ENCODE data around the gene ARHGAP32. TPM values are rescaled to one million over a fixed set of nuclear protein-coding genes. Genes with fewer than 3 reads are reported as not detected.
"Not testable (repeated sequence)": the region's sequence is repeated elsewhere in the genome, so short reads cannot be mapped to it uniquely, and the experiment has no call there.

The ARHGAP32 gene
- polyA plus RNA-seq, 4 donors = 17.0 to 19.2 (median 18.0) TPM

DNA sequence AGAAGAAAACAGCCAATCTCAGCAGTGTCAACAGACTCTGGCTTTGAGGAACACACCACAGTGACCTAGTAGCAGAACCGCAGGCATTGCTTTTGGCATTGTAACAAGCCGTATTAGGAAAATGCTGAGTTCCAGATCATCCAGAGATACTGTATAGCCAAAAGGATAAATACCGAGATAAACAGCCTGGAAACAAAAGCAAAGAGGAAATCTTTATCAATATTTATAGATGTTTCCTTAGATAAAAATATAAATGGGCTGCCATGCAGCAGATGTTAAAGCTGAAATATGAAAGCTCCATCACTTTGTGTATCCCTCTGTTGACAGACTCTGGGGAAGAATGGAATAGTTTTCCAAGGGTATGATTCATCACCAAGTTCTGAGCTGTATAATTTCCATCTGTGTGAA is 150.5 kb downstream of the ARHGAP32 start:
- no peak for DNase-seq (ENCODE audit: low read depth in 4 of 4, low spot score in 3 of 4)

DNA sequence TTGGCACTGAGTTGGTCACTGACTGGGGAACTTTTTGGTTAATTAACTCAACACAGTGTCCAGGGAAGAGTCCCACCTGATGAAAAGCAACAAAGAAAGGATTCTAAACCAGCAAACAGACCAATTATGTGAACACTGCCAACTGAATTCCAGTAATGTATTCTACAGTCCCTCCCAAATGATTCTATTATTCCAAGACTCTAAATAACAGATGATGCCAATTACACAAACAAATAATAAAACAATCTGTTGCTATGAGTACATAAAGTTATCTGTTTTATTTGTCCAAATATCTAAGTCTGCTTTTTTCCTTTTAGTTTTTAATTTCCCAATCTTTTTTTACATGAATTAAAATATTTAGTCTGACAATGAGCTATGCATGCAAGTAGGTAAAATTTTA is 151.2 kb downstream of the ARHGAP32 start:
- no peak for DNase-seq (ENCODE audit: low read depth in 4 of 4, low spot score in 3 of 4)

DNA sequence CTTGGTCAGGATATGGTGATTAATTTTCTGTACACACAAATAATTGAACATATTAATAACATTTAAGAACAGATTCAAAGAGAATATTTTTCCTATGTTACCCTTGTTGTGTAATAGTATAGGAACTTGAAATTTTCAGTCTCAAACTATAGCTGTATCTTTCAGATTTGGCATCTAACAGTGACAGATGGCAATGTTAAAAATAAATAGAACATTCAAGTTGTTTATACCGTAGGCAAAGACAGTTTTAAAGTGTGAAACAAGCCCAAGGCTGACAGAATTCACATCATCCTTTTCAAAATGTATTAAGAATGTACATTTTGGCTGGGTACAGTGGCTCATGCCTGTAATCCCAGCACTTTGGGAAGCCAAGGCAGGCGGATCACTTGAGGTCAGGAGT is 156.9 kb downstream of the ARHGAP32 start:
- no peak for DNase-seq (ENCODE audit: low read depth in 4 of 4, low spot score in 3 of 4)

DNA sequence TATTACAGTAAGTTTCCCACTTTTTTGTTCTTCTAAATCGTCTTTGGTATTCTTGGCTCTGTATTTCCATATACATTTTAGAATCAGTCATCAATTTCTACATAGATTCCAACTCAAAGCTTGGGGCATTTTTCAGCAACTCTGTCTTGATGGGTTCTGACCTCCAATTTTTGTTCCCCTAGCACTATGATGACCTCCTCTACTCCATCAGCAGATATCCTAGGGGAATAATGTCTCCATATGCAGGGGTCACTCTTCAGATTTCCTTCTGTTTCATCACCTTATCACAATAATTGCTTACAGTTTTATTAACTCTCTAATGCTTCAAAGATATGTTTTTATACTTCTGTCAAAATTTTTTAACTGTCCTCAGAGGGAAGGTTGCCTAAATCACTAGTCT is 158.1 kb downstream of the ARHGAP32 start:
- DNase-seq (ENCODE audit: low read depth in 4 of 4, low spot score in 3 of 4) = no peak

DNA sequence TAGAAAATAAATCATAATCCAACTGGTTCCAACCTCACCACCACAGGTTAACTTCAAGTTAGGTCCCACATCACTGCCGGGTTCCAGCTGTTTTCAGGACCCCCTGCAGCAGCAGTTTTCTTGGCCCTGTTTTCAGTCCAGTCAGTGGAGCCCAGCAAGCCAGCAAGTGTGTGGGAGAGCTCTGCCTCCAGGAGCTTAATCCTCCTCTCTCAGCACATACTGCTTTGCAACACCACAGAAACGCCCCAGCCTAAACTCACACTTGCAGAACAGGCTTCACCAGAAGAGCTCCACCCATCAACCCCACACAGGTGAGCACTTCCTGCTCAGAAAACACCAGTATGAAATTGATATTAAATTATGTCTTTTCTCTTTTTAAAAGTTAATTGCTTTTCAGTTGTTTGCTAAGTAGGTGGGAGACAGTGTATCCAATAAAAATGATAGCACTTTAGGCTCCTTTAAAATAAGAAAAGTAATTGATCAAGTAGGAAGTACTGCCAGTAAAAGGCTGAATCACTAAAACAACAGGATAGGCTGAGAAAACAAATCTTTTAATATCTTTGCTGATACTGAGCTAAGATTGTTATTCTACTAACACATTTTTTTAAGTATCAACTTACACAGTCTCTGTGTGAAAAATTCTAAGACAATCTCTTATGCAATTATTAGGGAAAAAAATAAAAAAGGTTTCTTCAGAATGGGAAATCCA is 168.0 kb downstream of the ARHGAP32 start:
- peak in 3 of 4 donors; percentile 5 to 35 (median 27) for DNase-seq (ENCODE audit: low read depth in 4 of 4, low spot score in 3 of 4)

DNA sequence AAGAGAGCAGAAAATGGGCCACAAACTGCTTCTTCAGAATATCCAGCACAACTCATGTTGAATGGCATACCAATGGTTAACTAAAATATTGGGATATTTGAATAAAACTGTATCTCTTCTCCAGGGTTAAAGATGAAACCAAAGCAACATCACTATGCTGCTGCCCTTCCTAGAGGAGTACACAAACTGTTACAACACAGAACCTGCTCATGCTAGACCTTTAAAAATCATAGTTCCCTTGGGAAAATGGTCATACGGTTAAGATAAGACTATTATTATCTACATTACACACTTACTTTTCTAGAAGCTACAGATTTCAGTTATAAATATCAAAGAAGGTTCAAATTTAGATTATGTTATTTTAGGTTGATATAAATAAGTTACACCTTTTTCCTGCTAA is 170.8 kb downstream of the ARHGAP32 start:
- no peak for DNase-seq (ENCODE audit: low read depth in 4 of 4, low spot score in 3 of 4)

DNA sequence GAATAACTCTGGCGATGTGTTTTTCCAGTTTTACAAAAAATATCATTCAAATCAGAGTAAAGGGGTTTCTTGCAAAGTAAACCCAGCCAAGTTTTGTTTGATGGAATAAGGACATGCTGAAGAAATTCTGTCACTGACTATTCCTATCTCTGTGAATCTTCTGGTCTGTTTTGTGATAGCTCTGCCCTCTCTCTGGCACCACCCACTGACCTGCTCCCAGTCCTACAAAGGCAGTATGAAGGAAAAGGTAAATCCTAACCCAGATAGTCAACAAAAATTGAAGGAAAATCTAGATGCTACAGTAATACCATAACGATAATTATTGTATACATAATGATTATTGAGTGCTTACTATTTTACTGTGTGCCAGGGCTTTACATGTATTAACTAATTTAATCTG is 173.1 kb downstream of the ARHGAP32 start:
- no peak for DNase-seq (ENCODE audit: low read depth in 4 of 4, low spot score in 3 of 4)

DNA sequence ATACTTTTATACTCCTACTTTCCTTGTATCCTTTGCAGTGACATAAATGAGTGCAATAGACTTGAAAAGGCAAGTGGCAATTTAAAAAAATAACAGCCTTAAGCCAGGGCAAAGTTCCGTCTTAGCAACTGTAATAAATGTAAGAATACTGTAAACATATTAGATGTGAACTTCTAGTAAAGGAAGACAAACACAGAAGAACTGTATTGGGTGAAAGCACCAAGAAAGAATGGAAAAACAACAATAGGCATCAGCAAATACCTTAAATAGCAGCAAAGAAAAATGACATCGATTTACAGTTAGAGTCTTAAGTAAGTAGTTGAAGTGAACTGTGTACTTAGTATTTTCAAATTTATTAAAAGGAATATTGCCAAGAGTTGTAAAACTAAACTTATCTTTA is 174.0 kb downstream of the ARHGAP32 start:
- DNase-seq (ENCODE audit: low read depth in 4 of 4, low spot score in 3 of 4) = no peak

DNA sequence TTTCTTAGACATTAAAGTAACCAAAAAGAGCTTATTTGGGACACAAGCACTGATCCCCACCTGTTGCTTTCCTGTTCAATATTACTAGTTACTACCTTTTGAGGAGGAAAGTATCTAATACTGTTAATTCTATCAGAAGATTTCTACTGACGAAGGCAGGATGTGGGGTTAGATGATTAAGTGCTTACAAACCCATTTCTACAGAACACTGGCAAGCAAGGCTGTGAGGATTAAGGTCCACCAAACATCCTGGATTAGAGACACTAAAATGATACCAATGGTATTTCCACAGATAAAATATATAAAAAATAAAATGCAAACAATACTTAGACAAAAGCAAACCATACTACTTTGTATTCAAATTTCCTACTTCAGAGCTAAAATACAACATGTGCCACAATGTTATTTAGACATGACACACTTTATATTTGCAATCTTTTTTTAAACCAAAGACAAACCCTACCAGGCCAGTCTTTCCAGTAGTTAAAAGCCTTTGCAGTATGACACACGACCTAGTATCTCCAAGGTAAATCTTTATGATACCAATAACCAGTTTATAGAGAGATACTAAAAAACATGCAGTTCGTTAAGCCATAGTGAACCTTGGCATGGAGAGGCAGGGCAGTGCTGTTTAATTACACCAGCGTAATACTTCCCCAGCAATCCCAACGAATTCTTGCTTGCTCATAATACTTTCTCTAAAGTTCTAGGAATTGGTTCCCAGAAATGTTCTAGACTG is 178.2 kb downstream of the ARHGAP32 start:
- DNase-seq (ENCODE audit: low read depth in 4 of 4, low spot score in 3 of 4) = no peak

DNA sequence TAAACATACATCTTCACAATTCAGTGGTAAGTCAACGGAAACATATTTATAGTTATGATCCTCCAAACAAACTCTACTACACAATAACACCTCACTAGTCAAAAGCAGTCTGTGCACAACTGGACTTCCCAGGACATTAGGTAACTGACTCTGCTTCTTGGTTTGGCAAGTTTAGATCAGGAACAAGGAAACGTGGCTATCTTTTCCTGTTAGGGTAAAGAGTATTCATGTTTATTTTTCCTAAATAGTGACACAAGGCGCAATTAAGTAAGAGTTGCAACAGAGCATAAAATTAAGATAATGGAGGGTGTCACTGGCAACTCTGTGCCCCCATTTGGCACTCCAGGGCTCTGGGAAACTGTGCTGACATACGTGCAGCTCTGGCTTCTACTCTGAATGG is 179.2 kb downstream of the ARHGAP32 start:
- no peak for DNase-seq (ENCODE audit: low read depth in 4 of 4, low spot score in 3 of 4)

DNA sequence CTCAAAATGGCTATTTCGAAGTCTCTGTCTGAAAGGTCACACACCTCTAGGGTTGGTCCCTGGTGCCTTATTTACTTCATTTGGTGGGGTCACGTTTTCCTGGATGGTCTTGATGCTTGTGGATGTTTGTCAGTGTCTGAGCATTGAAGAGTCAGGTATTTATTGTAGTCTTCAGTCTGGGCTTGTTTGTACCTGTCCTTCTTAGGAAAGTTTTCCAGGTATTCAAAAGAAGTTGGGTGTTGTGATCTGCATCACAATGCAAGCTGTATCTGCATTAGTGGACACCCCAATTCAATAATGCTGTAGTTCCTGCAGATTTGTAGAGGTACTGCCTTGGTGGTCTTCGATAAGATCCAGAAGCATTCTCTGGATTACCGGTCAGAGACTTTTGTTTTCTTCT is 186.0 kb downstream of the ARHGAP32 start:
- DNase-seq (ENCODE audit: low read depth in 4 of 4, low spot score in 3 of 4) = no peak

DNA sequence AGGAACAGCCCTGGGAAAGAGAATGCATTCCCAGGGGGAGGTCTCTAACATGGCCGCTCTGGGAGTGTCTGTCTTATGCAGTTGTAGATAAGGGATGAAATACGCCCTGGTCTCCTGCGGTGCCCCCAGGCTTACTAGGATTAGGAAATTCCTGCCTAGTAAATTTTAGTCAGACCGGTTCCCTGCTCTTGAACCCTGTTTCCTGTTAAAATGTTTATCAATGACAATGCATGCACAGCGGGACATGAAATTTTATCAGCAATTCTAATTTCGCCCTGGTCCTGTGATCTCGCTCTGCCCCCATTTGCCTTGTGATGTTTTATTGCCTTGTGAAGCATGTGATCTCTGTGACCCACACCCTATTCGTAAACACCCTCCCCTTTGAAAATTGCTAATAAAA is 193.0 kb downstream of the ARHGAP32 start:
- not testable (repeated sequence) for DNase-seq (ENCODE audit: low read depth in 4 of 4, low spot score in 3 of 4)

DNA sequence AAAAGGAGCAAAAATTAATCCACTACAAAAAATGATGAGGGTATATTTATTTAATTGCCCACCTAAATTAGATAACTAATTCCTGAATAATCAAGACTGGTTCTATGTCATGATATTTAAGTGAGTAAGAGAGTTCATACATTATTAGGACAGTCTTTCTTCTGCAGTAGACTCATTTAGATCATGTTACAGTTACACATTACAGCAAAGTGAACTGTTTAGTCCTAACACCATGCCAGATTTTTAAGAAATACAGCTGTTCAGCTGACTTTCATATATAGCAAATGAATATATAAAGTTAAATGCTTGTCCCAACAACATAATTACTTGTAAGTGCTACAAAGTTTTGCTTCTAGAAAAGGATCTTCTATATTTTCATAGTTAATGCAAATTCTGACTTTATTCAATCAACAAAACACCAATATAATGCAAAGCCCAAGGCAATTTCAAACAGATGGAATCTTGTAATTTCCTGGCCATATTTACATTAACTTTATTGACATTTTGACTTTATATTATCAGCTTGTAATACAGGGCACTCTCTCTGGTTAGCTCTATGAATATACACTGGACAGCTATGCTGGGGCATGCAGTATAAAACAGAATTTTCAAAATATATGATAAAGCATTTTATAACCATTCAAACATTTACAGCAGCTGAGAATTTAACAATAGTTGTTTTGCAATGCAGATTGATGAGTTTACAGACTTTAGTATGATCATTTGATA is 203.7 kb downstream of the ARHGAP32 start:
- DNase-seq (ENCODE audit: low read depth in 4 of 4, low spot score in 3 of 4) = no peak

DNA sequence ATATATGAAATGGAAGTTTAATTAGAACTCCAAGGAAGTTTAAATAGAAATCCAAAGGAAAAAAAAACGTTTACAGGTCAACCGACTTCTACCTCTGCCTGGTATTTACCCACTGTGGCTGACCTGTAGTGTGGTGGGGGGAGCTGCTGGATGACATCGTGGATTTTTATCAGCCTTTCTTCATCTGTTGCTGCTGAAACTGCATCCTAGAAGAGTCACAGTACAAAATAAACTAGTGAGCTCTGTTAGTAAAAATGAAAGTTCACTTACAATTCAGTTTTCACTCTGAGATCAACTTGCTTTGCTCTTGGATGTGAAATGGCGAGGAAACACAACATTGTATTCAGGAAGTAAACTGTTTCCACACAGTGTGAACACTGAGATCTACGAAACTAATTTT is 206.2 kb downstream of the ARHGAP32 start:
- DNase-seq (ENCODE audit: low read depth in 4 of 4, low spot score in 3 of 4) = no peak

DNA sequence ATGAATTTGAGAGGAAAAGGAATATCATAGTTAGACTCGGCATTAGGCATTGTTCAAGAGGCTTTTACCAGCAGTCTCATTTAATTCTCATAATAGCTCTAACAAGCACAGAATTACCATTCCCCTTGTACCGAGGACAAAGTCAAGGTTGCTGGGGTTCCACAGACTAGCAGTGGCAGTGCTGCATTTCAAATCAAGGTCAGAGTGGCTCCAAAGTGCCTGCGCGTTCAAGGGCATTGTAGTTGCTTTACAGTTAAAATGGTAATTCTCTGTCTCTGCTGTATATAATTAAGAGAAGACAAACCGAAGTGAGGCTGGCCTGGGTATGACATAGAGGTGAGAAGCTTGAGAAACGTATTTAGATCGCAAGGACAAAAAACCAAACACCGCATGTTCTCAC is 209.1 kb downstream of the ARHGAP32 start:
- DNase-seq (ENCODE audit: low read depth in 4 of 4, low spot score in 3 of 4) = no peak

DNA sequence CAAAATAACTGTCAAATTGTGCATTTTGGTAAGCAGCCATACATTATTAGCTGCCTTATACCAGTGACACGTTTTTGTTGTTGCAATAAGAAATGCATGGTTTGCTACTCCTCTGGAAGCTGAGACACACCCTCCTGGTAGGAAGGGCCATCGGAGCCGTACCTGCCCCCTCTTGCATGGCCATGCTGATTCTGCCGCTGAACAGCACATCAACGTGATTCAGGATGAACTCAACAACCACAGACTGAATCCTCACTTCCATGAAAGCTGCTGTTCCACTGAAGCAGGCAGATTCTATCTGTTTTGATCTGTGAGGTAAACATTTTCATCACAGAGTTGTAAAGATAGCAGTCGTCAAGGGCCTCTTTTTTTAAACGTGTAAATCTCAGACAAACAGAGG is 210.9 kb downstream of the ARHGAP32 start:
- DNase-seq (ENCODE audit: low read depth in 4 of 4, low spot score in 3 of 4) = no peak

DNA sequence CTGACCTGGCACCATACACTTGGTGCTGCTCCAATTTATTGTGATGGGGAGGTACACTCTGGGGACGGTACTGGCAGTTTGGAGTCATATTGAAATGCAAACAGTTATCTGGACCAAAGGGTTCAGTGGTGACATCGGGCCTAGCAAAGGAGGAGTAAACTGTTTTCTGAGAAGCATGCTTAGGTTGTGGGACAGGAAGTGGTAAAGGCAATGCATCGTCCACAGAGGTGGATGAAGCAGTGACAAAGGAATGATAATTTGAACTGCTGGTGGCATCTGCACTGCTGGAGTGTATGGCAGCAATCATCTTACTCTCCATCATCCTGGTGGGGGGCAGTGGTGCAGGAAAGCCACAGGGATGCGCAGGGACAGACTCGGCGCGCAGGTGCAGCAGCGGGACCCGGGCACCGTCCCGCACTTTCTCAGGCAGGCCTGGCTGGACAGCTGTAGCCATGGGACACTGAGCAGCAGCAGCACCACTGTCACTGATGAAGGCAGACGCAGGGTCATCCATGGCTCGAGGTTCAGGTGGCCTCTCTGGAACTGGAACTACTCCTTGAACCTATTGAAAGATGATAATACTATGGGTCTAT is 221.4 kb downstream of the ARHGAP32 start:
- DNase-seq (ENCODE audit: low read depth in 4 of 4, low spot score in 3 of 4) = no peak

DNA sequence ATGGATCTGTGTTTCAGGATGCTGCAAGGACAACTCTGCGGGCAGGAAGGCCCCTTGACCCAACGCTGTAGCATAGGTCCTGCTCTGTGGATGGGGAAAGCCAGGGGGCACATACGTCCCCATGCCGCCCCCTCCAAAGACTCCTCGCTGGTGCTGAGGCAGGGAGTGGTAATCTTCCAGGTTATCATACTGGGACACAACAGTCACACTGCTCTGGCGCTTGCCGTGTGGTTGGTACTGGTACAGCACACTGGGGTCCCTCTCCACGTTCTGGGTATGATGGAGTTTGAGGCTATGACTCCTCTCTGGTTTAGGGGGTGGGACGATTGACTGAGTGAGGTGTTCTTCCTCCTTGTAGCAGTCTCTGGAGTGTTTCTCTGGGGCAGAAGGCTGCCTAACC is 223.2 kb downstream of the ARHGAP32 start:
- no peak for DNase-seq (ENCODE audit: low read depth in 4 of 4, low spot score in 3 of 4)

DNA sequence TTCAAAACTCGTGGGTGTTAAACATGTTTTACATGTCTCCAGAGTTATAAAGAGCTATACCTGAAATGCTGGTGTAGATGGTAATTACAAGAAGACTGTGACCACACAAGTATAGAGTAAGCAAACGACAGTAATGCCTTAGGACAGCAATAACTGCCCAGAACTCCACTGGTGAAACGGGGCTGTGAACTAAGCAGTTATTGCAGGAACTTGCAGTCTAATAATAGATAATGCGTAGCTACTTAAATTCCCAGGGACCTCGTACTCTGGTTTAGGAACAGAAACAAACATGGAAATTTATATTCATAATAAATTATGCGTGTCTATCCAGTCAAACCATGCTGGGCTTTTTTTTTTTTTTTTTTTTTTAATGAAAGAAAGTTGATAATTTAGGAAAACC is 224.5 kb downstream of the ARHGAP32 start:
- no peak for DNase-seq (ENCODE audit: low read depth in 4 of 4, low spot score in 3 of 4)

DNA sequence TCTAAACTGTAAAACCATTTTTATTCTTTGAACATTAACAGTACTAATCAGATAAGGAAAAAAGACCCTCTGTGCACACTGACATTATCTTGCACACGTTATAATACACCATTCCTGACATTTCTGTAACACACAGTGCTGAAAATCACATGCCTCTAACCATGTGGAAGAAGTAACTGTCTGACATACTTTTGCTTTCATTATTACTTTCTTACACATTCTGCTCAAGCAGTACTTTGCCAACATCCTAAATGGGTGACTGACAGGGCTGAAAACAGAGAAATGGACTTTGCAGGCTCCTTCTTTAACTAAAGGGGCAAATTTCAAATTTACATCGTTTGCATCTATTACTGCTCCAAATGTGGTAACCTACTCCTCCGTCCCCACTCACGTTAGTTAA is 226.6 kb downstream of the ARHGAP32 start:
- DNase-seq (ENCODE audit: low read depth in 4 of 4, low spot score in 3 of 4) = no peak

DNA sequence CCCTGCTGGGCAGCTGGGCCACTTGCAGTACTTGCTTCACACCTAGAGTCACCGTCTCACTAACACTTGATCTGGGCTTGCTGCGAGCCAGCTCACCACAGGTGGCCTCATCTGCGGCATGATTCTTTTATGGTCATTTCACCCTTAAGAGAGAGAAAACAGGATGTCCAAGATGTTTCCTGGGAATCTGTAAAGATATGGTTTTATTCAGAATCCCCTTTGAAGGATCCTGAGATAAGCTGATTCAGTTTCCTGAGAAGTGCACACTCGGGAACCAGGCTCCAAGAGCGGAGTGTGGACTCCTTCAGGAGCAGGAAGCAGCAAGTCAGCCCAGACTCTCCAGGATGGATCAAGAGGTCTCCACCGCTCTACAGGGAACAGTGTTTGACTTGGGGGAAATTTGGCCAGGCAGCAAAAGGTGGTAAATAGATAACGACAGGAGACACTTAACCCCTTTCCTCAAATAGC is 227.6 kb downstream of the ARHGAP32 start:
- no peak for DNase-seq (ENCODE audit: low read depth in 4 of 4, low spot score in 3 of 4)
